CD14-positive monocyte (primary cell): Measurements from ENCODE around the gene CPEB2. TPM values are rescaled to one million over a fixed set of nuclear protein-coding genes. Genes with fewer than 3 reads are reported as not detected.

Experiments used
- DNase-seq, 3 donors: peaks; one replicate each; pipeline ENCODE4 v3.0.0-alpha.2; 2011 to 2022
- H2AFZ ChIP-seq: 2 replicates; pipeline ENCODE4 v1.6.0; 2012; ENCODE audit warnings: mild to moderate bottlenecking, low read depth, low read length, inconsistent platforms; ENCODE audit not compliant: insufficient read depth, poor library complexity, severe bottlenecking
- H3K27ac ChIP-seq, 2 donors: 1 replicate in 1 of 2; 2 replicates in 1 of 2; pipeline ENCODE4 v1.5.1; 2012 to 2013; ENCODE audit warnings: low read length in 2 of 2, control low read depth in 1 of 2, inconsistent platforms in 1 of 2, low read depth in 1 of 2, mild to moderate bottlenecking in 1 of 2
- H3K27me3 ChIP-seq, 2 donors: one replicate each; pipeline versions ENCODE4 v1.6.0 to v1.6.1; 2011 to 2013; ENCODE audit warnings: low read length in 2 of 2; ENCODE audit not compliant: control insufficient read depth in 2 of 2, insufficient read depth in 2 of 2
- H3K36me3 ChIP-seq, 2 donors: replicated peaks in 1 of 2; 1 replicate in 1 of 2; 2 replicates in 1 of 2; pipeline versions ENCODE4 v1.5.1 to v1.6.1; 2012 to 2013; ENCODE audit warnings: low read length in 2 of 2, control low read depth in 1 of 2, inconsistent platforms in 1 of 2, mild to moderate bottlenecking in 1 of 2; ENCODE audit not compliant: insufficient read depth in 2 of 2, control insufficient read depth in 1 of 2
- H3K4me1 ChIP-seq, 2 donors: 1 replicate in 1 of 2; 2 replicates in 1 of 2; pipeline versions ENCODE4 v1.5.1 to v1.6.1; 2012 to 2013; ENCODE audit warnings: low read length in 2 of 2, control low read depth in 1 of 2, inconsistent platforms in 1 of 2, mild to moderate bottlenecking in 1 of 2, moderate library complexity in 1 of 2; ENCODE audit not compliant: insufficient read depth in 2 of 2, control insufficient read depth in 1 of 2
- H3K4me2 ChIP-seq: replicated peaks from 2 replicates; pipeline ENCODE3; 2012; ENCODE audit warnings: low read length, moderate library complexity, mild to moderate bottlenecking; ENCODE audit not compliant: poor library complexity, severe bottlenecking; ENCODE audit errors: extremely low read depth
- H3K4me3 ChIP-seq, 3 experiments: fragments of 200-600 bp in 1 of 3; sonication (generic) in 1 of 3; replicated peaks in 1 of 3; 1 replicate in 2 of 3; 2 replicates in 1 of 3; pipeline ENCODE4 v1.5.1; 2011 to 2013; ENCODE audit warnings: low read length in 3 of 3, mild to moderate bottlenecking in 3 of 3, control low read depth in 2 of 3, low read depth in 2 of 3, inconsistent platforms in 1 of 3, moderate library complexity in 1 of 3
- H3K79me2 ChIP-seq: 2 replicates; pipeline ENCODE4 v1.6.0; 2012; ENCODE audit warnings: mild to moderate bottlenecking, control low read depth, inconsistent platforms, low read length, moderate library complexity; ENCODE audit not compliant: insufficient read depth
- H3K9ac ChIP-seq: 2 replicates; pipeline ENCODE4 v1.6.0; 2017; ENCODE audit warnings: low read length, mild to moderate bottlenecking; ENCODE audit not compliant: insufficient read depth, poor library complexity, severe bottlenecking
- H3K9me3 ChIP-seq, 2 donors: replicated peaks in 1 of 2; 1 replicate in 1 of 2; 2 replicates in 1 of 2; pipeline versions ENCODE4 v1.5.1 to v1.6.1; 2012 to 2013; ENCODE audit warnings: low read length in 2 of 2, control low read depth in 1 of 2; ENCODE audit not compliant: control insufficient read depth in 1 of 2, insufficient read depth in 1 of 2
- H4K20me1 ChIP-seq: 2 replicates; pipeline ENCODE4 v1.6.0; 2012; ENCODE audit warnings: mild to moderate bottlenecking, low read length, control low read depth, moderate library complexity; ENCODE audit not compliant: insufficient read depth
- H3K27ac Mint-ChIP-seq, 7 donors: one replicate each; pipeline ENCODE4 v1.8.0; 2020; ENCODE audit warnings: mild to moderate bottlenecking in 7 of 7, mixed read lengths in 7 of 7, moderate library complexity in 6 of 7, inconsistent platforms in 2 of 7
- H3K27me3 Mint-ChIP-seq, 3 donors: one replicate each; pipeline ENCODE4 v1.8.0; 2021 to 2022; ENCODE audit warnings: low read depth in 3 of 3, mild to moderate bottlenecking in 3 of 3, mixed read lengths in 3 of 3, moderate library complexity in 3 of 3, inconsistent platforms in 1 of 3
- H3K36me3 Mint-ChIP-seq, 2 donors: one replicate each; pipeline ENCODE4 v1.8.0; 2020; ENCODE audit warnings: mixed read lengths in 2 of 2, inconsistent platforms in 1 of 2, mild to moderate bottlenecking in 1 of 2
- H3K4me1 Mint-ChIP-seq: one replicate; pipeline ENCODE4 v1.8.0; 2020; ENCODE audit warnings: mild to moderate bottlenecking, mixed read lengths
- H3K4me3 Mint-ChIP-seq, 2 donors: one replicate each; pipeline ENCODE4 v1.8.0; 2020; ENCODE audit warnings: mild to moderate bottlenecking in 2 of 2, mixed read lengths in 2 of 2, moderate library complexity in 1 of 2
- H3K9me3 Mint-ChIP-seq, 7 donors: one replicate each; pipeline ENCODE4 v1.8.0; 2020 to 2022; ENCODE audit warnings: mixed read lengths in 7 of 7, mild to moderate bottlenecking in 6 of 7, moderate library complexity in 6 of 7, inconsistent platforms in 2 of 7
- CTCF ChIP-seq: fragments of 200-600 bp; IDR thresholded peaks from one replicate; pipeline ENCODE4 v1.8.0; 2022; ENCODE audit warnings: antibody characterized with exemption, mild to moderate bottlenecking
- WGBS: methylation state at CpG from one replicate; pipeline ENCODE4 v1.1.5; 2013; ENCODE audit warnings: missing lambda C conversion rate; ENCODE audit not compliant: insufficient coverage; 5-methylcytosine and 5-hydroxymethylcytosine counted together
- intact Hi-C, 2 donors: fragments of 100-400 bp; cut with micrococcal nuclease; formaldehyde crosslinking; loops; one replicate each; pipeline versions ENCODE4 v1.15.0 to v1.15.1; 2023
- polyA plus RNA-seq, 3 donors: library from polyadenylated mRNA; depleted of rRNA in 1 of 3; unstranded in 2 of 3; stranded (reverse) in 1 of 3; fragments of 300-500 nt in 2 of 3; fragments of >200 nt in 1 of 3; fragmentation: Illumina TruSeq in 2 of 3; gene quantifications; 1 replicate in 2 of 3; 2 replicates in 1 of 3; pipeline ENCODE4 v1.2.3, GENCODE V29; 2012 to 2021

Gene CPEB2
- polyA plus RNA-seq, 3 donors, result 1.6 to 8.2 (median 1.7) TPM

DNA sequence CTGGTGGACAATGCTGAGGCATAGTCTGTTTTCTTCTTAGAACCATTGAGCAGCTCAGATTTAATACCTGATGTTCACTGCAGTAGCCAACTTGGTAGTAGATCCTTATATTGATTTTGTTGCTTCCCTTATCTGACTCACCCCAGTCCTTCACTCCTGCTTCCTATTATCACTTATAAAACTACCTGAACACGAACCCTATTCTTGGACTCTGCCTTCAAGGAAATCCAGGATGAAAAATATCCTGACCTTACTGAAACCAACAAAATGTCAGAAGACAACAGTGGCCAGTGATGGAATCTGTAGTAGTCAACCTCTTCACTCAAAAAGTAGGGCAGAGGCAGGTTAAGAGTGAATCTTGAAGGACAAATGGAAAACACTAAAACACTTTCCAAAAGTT is 98.1 kb downstream of the CPEB2 start:
- no peak overlapping the region for H3K4me3 Mint-ChIP-seq
- Histone ChIP-seq H2AFZ (no peak overlapping the region), H3K4me1 (no peaks in the 10 kb centered on the region), H3K36me3 (no peaks in the 10 kb centered on the region), H3K9me3 (peaks cover 0 to 5% of the 10 kb centered on the region in 2 donors), H4K20me1 (no peaks in the 10 kb centered on the region), H3K27me3 (no peaks in the 10 kb centered on the region), H3K79me2 (no peaks in the 10 kb centered on the region), H3K9ac (no peak overlapping the region), H3K4me3 (no peak overlapping the region), H3K4me2 (no peak overlapping the region), H3K27ac (no peak overlapping the region)
- H3K27ac Mint-ChIP-seq, result no peak overlapping the region
- H3K36me3 Mint-ChIP-seq, result no peaks in the 10 kb centered on the region
- no peak for TF ChIP-seq CTCF
- H3K27me3 Mint-ChIP-seq, result peaks cover 0 to 3% (median 0%) of the 10 kb centered on the region in 3 donors
- no peaks in the 10 kb centered on the region for H3K4me1 Mint-ChIP-seq
- peaks cover 3 to 13% (median 10%) of the 10 kb centered on the region in 7 donors for H3K9me3 Mint-ChIP-seq
- intact Hi-C loops, result no loop called here
- no CpG with 5 or more reads among the region's 1 CpG for WGBS
- DNase-seq, result no peak

DNA sequence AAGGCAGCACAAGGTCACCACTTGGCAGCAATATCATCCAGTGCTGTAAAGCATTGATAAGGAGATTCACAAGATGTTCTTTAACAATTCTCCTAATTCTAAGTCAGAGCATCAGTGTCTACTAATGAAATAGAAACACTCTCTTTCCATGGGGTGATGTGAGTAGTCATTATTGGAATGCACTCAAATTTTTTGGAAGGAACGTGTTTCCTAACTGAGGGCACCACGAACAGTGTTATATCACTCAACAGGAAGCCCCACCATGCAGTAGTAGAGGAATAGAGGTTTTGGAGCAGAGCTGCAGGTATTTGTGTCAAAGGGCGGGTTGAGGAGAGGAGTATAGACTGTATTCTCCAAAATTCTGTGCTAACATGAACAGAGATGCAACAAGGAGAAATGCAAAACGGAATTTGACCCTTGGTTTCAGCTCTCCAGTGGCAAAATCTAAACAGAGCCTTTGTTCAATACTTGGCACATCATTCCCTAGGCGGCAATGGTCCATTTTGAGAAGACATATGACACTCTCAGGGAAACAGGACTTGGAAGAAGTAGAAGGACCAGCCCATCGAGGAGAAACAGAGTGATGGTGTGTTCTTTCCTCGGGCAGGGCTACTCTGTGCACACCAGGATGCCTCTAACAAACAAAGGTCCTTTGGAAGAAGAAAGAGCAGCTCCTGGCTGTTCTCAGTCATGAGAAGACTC is 98.9 kb downstream of the CPEB2 start:
- intact Hi-C loops, result no loop called here
- no peak overlapping the region for H3K27ac ChIP-seq
- H3K9ac ChIP-seq, result no peak overlapping the region
- no peak for DNase-seq
- Mint-ChIP-seq H3K4me3 (no peak overlapping the region), H3K4me1 (no peaks in the 10 kb centered on the region), H3K27ac (peak overlapping the region in 1 of 7 donors; percentile 5), H3K9me3 (peaks cover 3 to 13% (median 10%) of the 10 kb centered on the region in 7 donors), H3K36me3 (no peaks in the 10 kb centered on the region), H3K27me3 (peaks cover 0 to 3% (median 0%) of the 10 kb centered on the region in 3 donors)
- H3K27me3 ChIP-seq, result no peaks in the 10 kb centered on the region
- H3K4me2 ChIP-seq, result no peak overlapping the region
- peaks cover 0 to 5% of the 10 kb centered on the region in 2 donors for H3K9me3 ChIP-seq
- H2AFZ ChIP-seq, result no peak overlapping the region
- H3K4me3 ChIP-seq, result no peak overlapping the region
- H3K4me1 ChIP-seq, result no peaks in the 10 kb centered on the region
- no peaks in the 10 kb centered on the region for H3K79me2 ChIP-seq
- H4K20me1 ChIP-seq, result no peaks in the 10 kb centered on the region
- TF ChIP-seq CTCF, result no peak
- WGBS, result 77% methylated on average over 2 of the region's 7 CpGs
- no peaks in the 10 kb centered on the region for H3K36me3 ChIP-seq
